OCI-LY7 (cell line): ENCODE data around the gene HMGB1. TPM values are rescaled to one million over a fixed set of nuclear protein-coding genes. Genes with fewer than 3 reads are reported as not detected.

Experiments used
- BruUV-seq: library from RNA; stranded (reverse); fragments of 400-500 nt; replicated peaks from 2 replicates; lab custom pipeline; 2021; lab: Mats Ljungman, UMichigan
- CTCF ChIA-PET: fragments of 300-600 bp; sonication (Branson Sonifier 250); formaldehyde crosslinking; loops from one replicate; lab custom pipeline; 2022; ENCODE audit warnings: antibody characterized with exemption; ENCODE audit not compliant: unreplicated experiment; lab: Charles Lee
- POLR2A ChIA-PET: fragments of 300-600 bp; sonication (Branson Sonifier 250); formaldehyde crosslinking; loops from one replicate; lab custom pipeline; 2022; ENCODE audit warnings: antibody characterized with exemption; lab: Charles Lee
- DNase-seq: peaks from one replicate; pipeline ENCODE4 v3.0.0-alpha.2; 2015; ENCODE audit warnings: low spot score
- H2AFZ ChIP-seq: fragments of 200-600 bp; sonication (generic), shearing (Covaris generic); 2 replicates; pipeline ENCODE4 v1.6.1; 2014; ENCODE audit warnings: mild to moderate bottlenecking, antibody characterized with exemption, low read length, moderate library complexity
- H3K27ac ChIP-seq: fragments of 200-600 bp; sonication (generic); 2 replicates; pipeline ENCODE4 v1.5.1; 2014; ENCODE audit warnings: mixed run types, low read depth, mild to moderate bottlenecking, moderate library complexity, low read length, inconsistent platforms; ENCODE audit not compliant: poor library complexity, severe bottlenecking
- H3K36me3 ChIP-seq: fragments of 200-600 bp; sonication (generic); 2 replicates; pipeline ENCODE4 v1.6.1; 2014; ENCODE audit warnings: mild to moderate bottlenecking, antibody characterized with exemption, low read length, moderate library complexity, mixed read lengths; ENCODE audit not compliant: insufficient read depth
- H3K4me1 ChIP-seq: fragments of 200-600 bp; sonication (generic); 2 replicates; pipeline ENCODE4 v1.5.1; 2014; ENCODE audit warnings: mild to moderate bottlenecking, low read length; ENCODE audit not compliant: insufficient read depth, poor library complexity, severe bottlenecking
- H3K4me2 ChIP-seq: fragments of 200-600 bp; sonication (generic); 2 replicates; pipeline ENCODE4 v1.6.1; 2014; ENCODE audit warnings: mild to moderate bottlenecking, low read length
- H3K4me3 ChIP-seq: fragments of 200-600 bp; sonication (generic); 2 replicates; pipeline ENCODE4 v1.5.1; 2014; ENCODE audit warnings: mild to moderate bottlenecking, low read depth, low read length; ENCODE audit not compliant: poor library complexity, severe bottlenecking
- H3K79me2 ChIP-seq: fragments of 200-600 bp; sonication (generic); 2 replicates; pipeline ENCODE4 v1.6.1; 2016; ENCODE audit warnings: low read depth, mild to moderate bottlenecking, low read length, moderate library complexity, mixed read lengths; ENCODE audit not compliant: insufficient read depth
- H3K9me2 ChIP-seq: fragments of 200-600 bp; sonication (generic); 2 replicates; pipeline ENCODE4 v1.6.1; 2016; ENCODE audit warnings: mild to moderate bottlenecking, low read length, mixed read lengths; ENCODE audit not compliant: insufficient read depth
- H3K9me3 ChIP-seq: fragments of 200-600 bp; sonication (generic); 2 replicates; pipeline ENCODE4 v1.6.1; 2014; ENCODE audit warnings: mild to moderate bottlenecking, mixed run types, low read length, mixed read lengths
- H4K20me1 ChIP-seq: fragments of 200-600 bp; sonication (generic); 2 replicates; pipeline ENCODE4 v1.6.1; 2014; ENCODE audit warnings: mild to moderate bottlenecking, antibody characterized with exemption, low read length, moderate library complexity, mixed read lengths; ENCODE audit not compliant: insufficient read depth
- CTCF ChIP-seq: fragments of 200-600 bp; sonication (generic); conservative IDR thresholded peaks from 2 replicates; pipeline ENCODE4 v1.5.1; 2014; ENCODE audit warnings: mild to moderate bottlenecking, antibody characterized with exemption, low read length, moderate library complexity, mixed read lengths
- EZH2phosphoT487 ChIP-seq: fragments of 200-600 bp; sonication (generic); IDR thresholded peaks from 2 replicates; pipeline ENCODE4 v1.6.1; 2018; ENCODE audit warnings: low read depth, borderline replicate concordance, mild to moderate bottlenecking, mixed run types, antibody characterized with exemption, low read length, moderate library complexity, mixed read lengths
- intact Hi-C: fragments of 100-400 bp; cut with micrococcal nuclease; formaldehyde crosslinking; loops from one replicate; pipeline ENCODE4 v1.10.0; 2022; ENCODE audit not compliant: unreplicated experiment
- total RNA-seq, 2 experiments: library from RNA; depleted of rRNA in 1 of 2; stranded (reverse); fragments of >200 nt in 1 of 2; shearing (Covaris generic) in 1 of 2; gene quantifications; 2 replicates each; pipeline ENCODE4 v1.2.3, GENCODE V29; 2014 to 2022

HMGB1 gene
- total RNA-seq, 2 experiments from 2014 or later, result 1,114 to 1,288 TPM

- H3K79me2 ChIP-seq, result no peaks in the 10 kb centered on the region
- BruUV-seq, result no TSS peak
- H3K27ac ChIP-seq, result no peak overlapping the region
- no peaks in the 10 kb centered on the region for H3K9me2 ChIP-seq
- TF ChIP-seq EZH2phosphoT487 (no peak), CTCF (no peak)
- no peak overlapping the region for H3K4me2 ChIP-seq
- ChIA-PET CTCF (no interaction called here), POLR2A (interaction anchor here (1.7 kb wide), 1 partner anchor 8 kb away, joined by 4 read pairs; the partner anchor contains the start of gene HMGB1)
- no peak overlapping the region for H3K4me3 ChIP-seq
- H4K20me1 ChIP-seq, result no peaks in the 10 kb centered on the region
- no peaks in the 10 kb centered on the region for H3K9me3 ChIP-seq
- H3K4me1 ChIP-seq, result peaks cover 16% of the 10 kb centered on the region
- intact Hi-C loops, result no loop called here
- no peaks in the 10 kb centered on the region for H3K36me3 ChIP-seq
- no peak for DNase-seq
- no peak overlapping the region for H2AFZ ChIP-seq
These were observed 7.9 kb upstream of the HMGB1 start for GRCh38 chr13:30473675-30474074.

GRCh38 chr13:30466841-30467252, 1.1 kb upstream of the HMGB1 start:
- peaks cover 37% of the 10 kb centered on the region for H3K4me1 ChIP-seq
- peak overlapping the region; percentile 77 for H2AFZ ChIP-seq
- POLR2A ChIA-PET, result interaction anchor here (0.9 to 2.5 kb wide), 10 partner anchors 9 to 150 kb away, joined by 3 to 12 read pairs (median 5); partner anchors contain the start of gene USPL1
- H3K9me3 ChIP-seq, result no peaks in the 10 kb centered on the region
- DNase-seq, result peak; percentile 81
- TF ChIP-seq EZH2phosphoT487, result no peak
- no peaks in the 10 kb centered on the region for H3K9me2 ChIP-seq
- peaks cover 48% of the 10 kb centered on the region for H3K79me2 ChIP-seq
- intact Hi-C loops, result loop anchor here (1.0 to 10.0 kb wide), 7 partner anchors 22 to 338 kb away; partner anchors contain the start of gene KATNAL1
- peak overlapping the region; percentile 93 for H3K27ac ChIP-seq
- peaks cover 32% of the 10 kb centered on the region for H3K36me3 ChIP-seq
- no TSS peak for BruUV-seq
- CTCF ChIA-PET, result no interaction called here
- H3K4me2 ChIP-seq, result peak overlapping the region; percentile 92
- peaks cover 18% of the 10 kb centered on the region for H4K20me1 ChIP-seq
- H3K4me3 ChIP-seq, result peak overlapping the region; percentile 99

- Histone ChIP-seq H4K20me1 (peaks cover 18% of the 10 kb centered on the region), H3K4me2 (peak overlapping the region; percentile 92), H3K36me3 (peaks cover 37% of the 10 kb centered on the region), H3K27ac (peak overlapping the region; percentile 93), H3K4me3 (peak overlapping the region; percentile 99), H3K79me2 (peaks cover 53% of the 10 kb centered on the region), H2AFZ (peak overlapping the region; percentile 77; the same call in 1 of the 2 replicates), H3K9me3 (no peaks in the 10 kb centered on the region), H3K9me2 (no peaks in the 10 kb centered on the region), H3K4me1 (peaks cover 42% of the 10 kb centered on the region)
- BruUV-seq, result TSS peak; percentile 95
- ChIA-PET POLR2A (interaction anchor here (0.6 to 2.5 kb wide), 22 partner anchors 8 to 157 kb away, joined by 3 to 12 read pairs (median 4); partner anchors contain the start of gene USPL1), CTCF (no interaction called here)
- intact Hi-C loops, result loop anchor here (1.0 to 10.0 kb wide), 7 partner anchors 22 to 338 kb away; partner anchors contain the start of gene KATNAL1
- DNase-seq, result peak; percentile 73
- TF ChIP-seq EZH2phosphoT487, result no peak
- TF ChIP-seq CTCF, result no peak
These were observed 600 bp upstream of the HMGB1 start for GRCh38 chr13:30466358-30466714.
